HEK293 (cell line): Measurements from ENCODE around the gene HOXB9.

Experiments
- FEZF1 ChIP-seq: fragments of 450-650 bp; formaldehyde crosslinking; IDR thresholded peaks from 2 replicates; pipeline ENCODE4 v1.5.1; 2016; ENCODE audit warnings: missing biosample characterization, missing genetic modification characterization
- GLIS2 ChIP-seq: fragments of 450-650 bp; formaldehyde crosslinking; IDR thresholded peaks from 2 replicates; pipeline ENCODE4 v1.5.1; 2016; ENCODE audit warnings: missing biosample characterization, missing genetic modification characterization
- KLF7 ChIP-seq: fragments of 450-650 bp; formaldehyde crosslinking; IDR thresholded peaks from 2 replicates; pipeline ENCODE4 v1.5.1; 2016; ENCODE audit warnings: missing biosample characterization, missing genetic modification characterization, borderline replicate concordance
- KLF8 ChIP-seq: fragments of 450-650 bp; formaldehyde crosslinking; IDR thresholded peaks from 2 replicates; pipeline ENCODE4 v1.5.1; 2016; ENCODE audit warnings: missing biosample characterization, missing genetic modification characterization
- ZBTB1 ChIP-seq: fragments of 450-650 bp; formaldehyde crosslinking; IDR thresholded peaks from 2 replicates; pipeline ENCODE4 v1.5.1; 2016; ENCODE audit warnings: missing biosample characterization, missing genetic modification characterization
- ZBTB11 ChIP-seq: fragments of 450-650 bp; formaldehyde crosslinking; conservative IDR thresholded peaks from 2 replicates; pipeline ENCODE4 v1.5.1; 2016; ENCODE audit warnings: low read depth, missing biosample characterization, missing genetic modification characterization
- ZBTB8A ChIP-seq: fragments of 450-650 bp; formaldehyde crosslinking; IDR thresholded peaks from 2 replicates; pipeline ENCODE4 v1.5.1; 2016; ENCODE audit warnings: missing biosample characterization, missing genetic modification characterization
- ZFP37 ChIP-seq: fragments of 450-650 bp; formaldehyde crosslinking; IDR thresholded peaks from 2 replicates; pipeline ENCODE4 v1.5.1; 2016; ENCODE audit warnings: missing biosample characterization, missing genetic modification characterization
- ZIC2 ChIP-seq: fragments of 450-650 bp; formaldehyde crosslinking; IDR thresholded peaks from 2 replicates; pipeline ENCODE4 v1.5.1; 2016; ENCODE audit warnings: missing biosample characterization, missing genetic modification characterization
- ZNF132 ChIP-seq: fragments of 450-650 bp; formaldehyde crosslinking; IDR thresholded peaks from 2 replicates; pipeline ENCODE4 v1.5.1; 2017; ENCODE audit warnings: missing biosample characterization, missing genetic modification characterization, borderline replicate concordance
- ZNF221 ChIP-seq: fragments of 450-650 bp; formaldehyde crosslinking; IDR thresholded peaks from 2 replicates; pipeline ENCODE4 v1.5.1; 2017; ENCODE audit warnings: missing biosample characterization, missing genetic modification characterization, borderline replicate concordance
- ZNF341 ChIP-seq: fragments of 450-650 bp; formaldehyde crosslinking; IDR thresholded peaks from 2 replicates; pipeline ENCODE4; 2016; ENCODE audit warnings: low read depth, missing biosample characterization, missing genetic modification characterization
- ZNF366 ChIP-seq: fragments of 450-650 bp; formaldehyde crosslinking; conservative IDR thresholded peaks from 2 replicates; pipeline ENCODE4 v1.5.1; 2016; ENCODE audit warnings: missing biosample characterization, missing genetic modification characterization
- ZNF529 ChIP-seq: fragments of 450-650 bp; formaldehyde crosslinking; IDR thresholded peaks from 2 replicates; pipeline ENCODE4 v1.5.1; 2017; ENCODE audit warnings: missing genetic modification characterization, missing biosample characterization; ENCODE audit not compliant: insufficient replicate concordance
- ZNF692 ChIP-seq: fragments of 450-650 bp; formaldehyde crosslinking; IDR thresholded peaks from 2 replicates; pipeline ENCODE4 v1.5.1; 2016; ENCODE audit warnings: missing biosample characterization, missing genetic modification characterization
- ZNF768 ChIP-seq: fragments of 450-650 bp; formaldehyde crosslinking; IDR thresholded peaks from 2 replicates; pipeline ENCODE4 v1.5.1; 2018; ENCODE audit warnings: missing biosample characterization, mild to moderate bottlenecking, missing genetic modification characterization
- ZNF837 ChIP-seq: fragments of 450-650 bp; formaldehyde crosslinking; IDR thresholded peaks from 2 replicates; pipeline ENCODE4 v1.5.1; 2016; ENCODE audit warnings: missing biosample characterization, missing genetic modification characterization
- ZNF843 ChIP-seq: fragments of 450-650 bp; formaldehyde crosslinking; IDR thresholded peaks from 2 replicates; pipeline ENCODE4 v1.5.1; 2016; ENCODE audit warnings: missing biosample characterization, missing genetic modification characterization
- ZSCAN30 ChIP-seq: fragments of 450-650 bp; IDR thresholded peaks from 2 replicates; pipeline ENCODE4 v1.5.1; 2018; ENCODE audit warnings: missing biosample characterization, mild to moderate bottlenecking, missing genetic modification characterization, moderate library complexity
- ZXDB ChIP-seq: fragments of 450-650 bp; formaldehyde crosslinking; IDR thresholded peaks from 2 replicates; pipeline ENCODE4 v1.5.1; 2016; ENCODE audit warnings: missing biosample characterization, missing genetic modification characterization
- TF ChIP-seq, protein P1 (sequence below): fragments of 450-650 bp; formaldehyde crosslinking; IDR thresholded peaks from 2 replicates; pipeline ENCODE4 v1.5.1; 2017; ENCODE audit warnings: missing biosample characterization, missing genetic modification characterization
- TF ChIP-seq, protein P2 (sequence below): fragments of 450-650 bp; formaldehyde crosslinking; optimal IDR thresholded peaks from 2 replicates; pipeline ENCODE3; 2016; ENCODE audit warnings: missing biosample characterization, mild to moderate bottlenecking, missing genetic modification characterization

HOXB9 gene

DNA sequence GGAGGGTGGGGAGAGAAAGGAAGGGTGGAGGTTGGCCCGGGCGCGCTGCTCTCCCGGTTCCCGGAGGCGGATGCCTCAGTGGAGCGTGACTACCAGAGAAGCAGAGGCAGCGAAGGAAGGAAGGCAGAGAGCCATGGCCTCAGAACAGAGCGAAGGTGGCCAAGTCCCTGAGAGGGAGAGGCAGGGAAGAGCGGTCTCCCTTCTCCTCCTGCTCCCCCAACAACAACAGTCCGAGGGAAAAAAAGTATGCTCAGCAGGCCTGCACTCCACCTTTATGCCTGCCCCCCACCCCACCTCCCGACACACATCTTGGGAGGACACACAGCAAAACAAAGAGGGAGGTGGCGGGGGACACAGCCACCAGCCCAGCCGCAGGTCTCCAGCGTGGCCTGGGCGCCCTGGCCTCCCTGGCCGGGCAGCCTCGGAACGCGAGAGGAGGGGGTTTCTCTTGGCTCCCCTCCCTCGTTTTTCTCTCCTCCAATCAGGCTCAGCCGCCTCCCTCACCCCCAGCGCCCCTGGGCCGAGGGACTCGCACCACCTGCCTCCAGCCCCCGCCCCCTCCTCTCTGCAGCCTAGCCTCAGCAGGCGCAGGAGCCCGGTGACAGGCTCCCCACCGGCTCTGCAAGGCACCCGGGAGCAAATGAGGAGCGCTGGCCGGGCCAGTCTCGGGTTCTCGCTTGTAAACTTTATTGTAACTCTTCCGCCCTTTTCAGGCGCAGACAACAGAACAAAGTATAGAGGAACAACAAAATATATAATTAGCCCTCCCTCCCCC lies 14.3 kb downstream of the HOXB9 start (continued):
- TF ChIP-seq ZBTB11 (tag by site-specific recombination) (peak; percentile 31), KLF7 (tag by site-specific recombination) (0 out of 2 replicates have a peak, but pooled peaks have one; percentile 15), ZNF692 (peak; percentile 34; the same call in 1 of the 2 replicates), ZIC2 (peak; percentile 95), GLIS2 (tag by site-specific recombination) (peak; percentile 99), ZNF132 (tag by site-specific recombination) (no peak), ZNF843 (tag by site-specific recombination) (peak; percentile 62; the same call in 1 of the 2 replicates), ZXDB (peak; percentile 93), ZNF366 (peak; percentile 89), ZNF837 (tag by site-specific recombination) (peak; percentile 71; the same call in 1 of the 2 replicates), ZBTB1 (no peak), FEZF1 (tag by site-specific recombination) (peak; percentile 74), ZNF529 (no peak), ZSCAN30 (tag by site-specific recombination) (peak; percentile 31; the same call in 1 of the 2 replicates), ZFP37 (peak; percentile 81), ZBTB8A (tag by site-specific recombination) (peak; percentile 100), ZNF221 (tag by site-specific recombination) (no peak), ZNF768 (tag by site-specific recombination) (peak; percentile 85; the same call in 1 of the 2 replicates), ZNF341 (peak; percentile 99), KLF8 (tag by site-specific recombination) (peak; percentile 89)
- TF ChIP-seq, protein P1, sequence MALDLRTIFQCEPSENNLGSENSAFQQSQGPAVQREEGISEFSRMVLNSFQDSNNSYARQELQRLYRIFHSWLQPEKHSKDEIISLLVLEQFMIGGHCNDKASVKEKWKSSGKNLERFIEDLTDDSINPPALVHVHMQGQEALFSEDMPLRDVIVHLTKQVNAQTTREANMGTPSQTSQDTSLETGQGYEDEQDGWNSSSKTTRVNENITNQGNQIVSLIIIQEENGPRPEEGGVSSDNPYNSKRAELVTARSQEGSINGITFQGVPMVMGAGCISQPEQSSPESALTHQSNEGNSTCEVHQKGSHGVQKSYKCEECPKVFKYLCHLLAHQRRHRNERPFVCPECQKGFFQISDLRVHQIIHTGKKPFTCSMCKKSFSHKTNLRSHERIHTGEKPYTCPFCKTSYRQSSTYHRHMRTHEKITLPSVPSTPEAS (tag by site-specific recombination) = peak; percentile 25; the same call in 1 of the 2 replicates
- TF ChIP-seq, protein P2, sequence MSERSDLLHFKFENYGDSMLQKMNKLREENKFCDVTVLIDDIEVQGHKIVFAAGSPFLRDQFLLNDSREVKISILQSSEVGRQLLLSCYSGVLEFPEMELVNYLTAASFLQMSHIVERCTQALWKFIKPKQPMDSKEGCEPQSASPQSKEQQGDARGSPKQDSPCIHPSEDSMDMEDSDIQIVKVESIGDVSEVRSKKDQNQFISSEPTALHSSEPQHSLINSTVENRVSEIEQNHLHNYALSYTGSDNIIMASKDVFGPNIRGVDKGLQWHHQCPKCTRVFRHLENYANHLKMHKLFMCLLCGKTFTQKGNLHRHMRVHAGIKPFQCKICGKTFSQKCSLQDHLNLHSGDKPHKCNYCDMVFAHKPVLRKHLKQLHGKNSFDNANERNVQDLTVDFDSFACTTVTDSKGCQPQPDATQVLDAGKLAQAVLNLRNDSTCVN (tag by site-specific recombination) = peak; percentile 28
- TF ChIP-seq, all 188 proteins: peak for 68
